Uterus (tissue), 4 donors: ENCODE measurements around the gene MINAR1. TPM values are rescaled to one million over a fixed set of nuclear protein-coding genes. Genes with fewer than 3 reads are reported as not detected.
"Not testable (repeated sequence)": the region's sequence is repeated elsewhere in the genome, so short reads cannot be mapped to it uniquely, and the experiment has no call there.

Source experiments
- DNase-seq, 2 donors: peaks; one replicate each; pipeline ENCODE4 v3.0.0-alpha.2; 2019 to 2020
- H3K27ac ChIP-seq, 2 donors: fragments of 200-600 bp; sonication (generic); 1 replicate in 1 of 2; 2 replicates in 1 of 2; pipeline ENCODE4 v1.5.1; 2016 to 2018
- H3K27me3 ChIP-seq, 2 donors: fragments of 200-600 bp; sonication (generic); one replicate each; pipeline ENCODE4 v1.5.1; 2018 to 2019; ENCODE audit warnings: control low read depth in 1 of 2
- H3K36me3 ChIP-seq, 2 donors: fragments of 200-600 bp; sonication (generic); one replicate each; pipeline ENCODE4 v1.5.1; 2019; ENCODE audit warnings: control low read depth in 1 of 2
- H3K4me1 ChIP-seq, 2 donors: fragments of 200-600 bp; sonication (generic); one replicate each; pipeline ENCODE4 v1.5.1; 2018 to 2019; ENCODE audit warnings: control low read depth in 1 of 2
- H3K4me3 ChIP-seq, 2 donors: fragments of 200-600 bp; sonication (generic); 1 replicate in 1 of 2; 2 replicates in 1 of 2; pipeline ENCODE4 v1.5.1; 2018 to 2019; ENCODE audit warnings: mild to moderate bottlenecking in 1 of 2
- H3K9me3 ChIP-seq, 2 donors: fragments of 200-600 bp; sonication (generic); one replicate each; pipeline ENCODE4 v1.5.1; 2019; ENCODE audit warnings: control low read depth in 1 of 2
- POLR2A ChIP-seq, 2 donors: fragments of 450-650 bp; IDR thresholded peaks; one replicate each; pipeline ENCODE4 v1.6.1; 2016; ENCODE audit warnings: antibody characterized with exemption in 2 of 2, mild to moderate bottlenecking in 1 of 2, moderate library complexity in 1 of 2
- intact Hi-C: fragments of 100-400 bp; cut with DNase I; formaldehyde crosslinking; loops from one replicate; pipeline ENCODE4 v1.15.1; 2023; ENCODE audit warnings: low total_unique reads
- total RNA-seq, 4 donors: library from RNA; depleted of rRNA in 3 of 4; stranded (reverse); fragments of >200 nt in 3 of 4; gene quantifications; one replicate each; pipeline versions ENCODE4 v1.1.0 to v1.2.4, GENCODE V29; 2014 to 2023
- TF ChIP-seq, protein P1 (sequence below), 4 experiments: fragments of 200-600 bp in 2 of 4; fragments of 450-650 bp in 2 of 4; sonication (generic) in 2 of 4; IDR thresholded peaks; one replicate each; pipeline ENCODE4 v1.5.1; 2016 to 2019; ENCODE audit warnings: antibody characterized with exemption in 4 of 4, mild to moderate bottlenecking in 2 of 4, moderate library complexity in 1 of 4
- donor health status: DM: yes; HTN: yes; CAD: no.

MINAR1 gene
- total RNA-seq, 4 donors from 2014 or later = 0.43 to 2.9 (median 1.5) TPM; not detected in 1

DNA sequence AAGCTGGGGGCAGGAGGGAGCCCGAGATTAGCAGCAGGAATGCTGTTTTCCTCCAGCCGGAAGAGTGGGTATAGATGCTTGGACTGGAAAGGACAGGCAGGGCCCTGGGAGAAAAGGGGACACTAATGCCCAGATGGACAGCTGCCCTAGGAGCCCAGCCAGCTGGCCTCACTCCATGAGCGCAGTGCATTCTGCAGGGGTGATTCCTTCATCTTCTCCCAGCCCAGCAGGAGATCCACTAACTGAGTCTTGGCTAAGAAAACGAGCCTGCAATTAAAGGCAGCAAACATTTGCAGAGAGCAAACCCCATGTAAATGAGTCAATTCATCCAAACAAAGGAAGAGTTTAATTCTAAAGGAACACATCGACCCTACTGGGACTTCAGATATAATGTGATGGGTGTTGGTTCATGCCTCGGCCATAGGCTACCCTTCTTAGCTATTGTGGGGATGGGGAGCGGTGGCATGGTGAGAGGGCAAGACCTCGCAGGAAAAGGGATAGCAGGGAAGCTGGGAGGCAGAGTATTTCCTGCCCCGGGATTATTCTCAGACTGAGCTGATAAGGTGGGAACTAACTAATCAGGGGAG, 13.3 kb upstream of the MINAR1 start:
- Histone ChIP-seq H3K36me3 (no peaks in the 10 kb centered on the region), H3K9me3 (no peaks in the 10 kb centered on the region), H3K27me3 (no peaks in the 10 kb centered on the region), H3K4me1 (no peaks in the 10 kb centered on the region), H3K4me3 (no peak overlapping the region), H3K27ac (no peak overlapping the region)
- no peak for DNase-seq
- intact Hi-C loops = no loop called here
- TF ChIP-seq, protein P1, sequence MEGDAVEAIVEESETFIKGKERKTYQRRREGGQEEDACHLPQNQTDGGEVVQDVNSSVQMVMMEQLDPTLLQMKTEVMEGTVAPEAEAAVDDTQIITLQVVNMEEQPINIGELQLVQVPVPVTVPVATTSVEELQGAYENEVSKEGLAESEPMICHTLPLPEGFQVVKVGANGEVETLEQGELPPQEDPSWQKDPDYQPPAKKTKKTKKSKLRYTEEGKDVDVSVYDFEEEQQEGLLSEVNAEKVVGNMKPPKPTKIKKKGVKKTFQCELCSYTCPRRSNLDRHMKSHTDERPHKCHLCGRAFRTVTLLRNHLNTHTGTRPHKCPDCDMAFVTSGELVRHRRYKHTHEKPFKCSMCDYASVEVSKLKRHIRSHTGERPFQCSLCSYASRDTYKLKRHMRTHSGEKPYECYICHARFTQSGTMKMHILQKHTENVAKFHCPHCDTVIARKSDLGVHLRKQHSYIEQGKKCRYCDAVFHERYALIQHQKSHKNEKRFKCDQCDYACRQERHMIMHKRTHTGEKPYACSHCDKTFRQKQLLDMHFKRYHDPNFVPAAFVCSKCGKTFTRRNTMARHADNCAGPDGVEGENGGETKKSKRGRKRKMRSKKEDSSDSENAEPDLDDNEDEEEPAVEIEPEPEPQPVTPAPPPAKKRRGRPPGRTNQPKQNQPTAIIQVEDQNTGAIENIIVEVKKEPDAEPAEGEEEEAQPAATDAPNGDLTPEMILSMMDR (IDR thresholded peaks at IDR 0.05) = no peak
- TF ChIP-seq POLR2A (IDR thresholded peaks at IDR 0.05) = no peak

DNA sequence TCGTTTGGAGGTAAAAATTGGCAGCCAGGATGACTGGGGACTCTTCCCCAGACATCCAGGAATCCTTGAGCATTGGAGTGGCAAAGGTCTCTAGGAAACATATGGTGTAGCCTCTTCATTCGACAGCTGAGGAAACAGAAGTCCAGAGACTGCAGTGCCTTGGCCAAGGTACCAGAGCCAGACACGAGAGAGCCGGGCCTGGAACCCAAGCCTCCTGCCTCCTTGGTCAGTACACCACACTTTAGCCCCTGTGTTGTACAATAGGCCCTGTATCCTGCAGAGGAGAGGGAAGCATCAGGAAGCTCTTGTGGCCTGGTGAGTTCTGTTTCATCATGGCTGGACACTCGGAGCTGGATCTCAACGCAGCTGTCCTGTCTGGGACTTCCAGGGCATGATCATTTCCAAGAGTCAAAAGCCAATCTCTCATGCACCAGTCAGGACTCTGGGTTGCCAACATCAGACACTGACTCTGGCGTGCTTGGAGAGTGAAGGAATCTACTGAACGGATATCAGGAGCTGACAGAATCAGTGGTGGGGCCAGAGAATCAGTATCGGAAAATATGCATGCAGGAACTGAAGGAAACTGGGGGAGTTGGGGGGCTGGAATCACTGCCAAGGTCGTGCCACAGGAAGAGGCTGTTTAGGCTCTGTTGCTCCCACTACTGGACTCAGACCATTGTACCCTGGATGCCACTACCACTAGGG, 6.4 kb upstream of the MINAR1 start:
- no peak for TF ChIP-seq POLR2A (IDR thresholded peaks at IDR 0.05)
- TF ChIP-seq, protein P1 (IDR thresholded peaks at IDR 0.05) = no peak
- no peak overlapping the region for H3K4me3 ChIP-seq
- no peaks in the 10 kb centered on the region for H3K9me3 ChIP-seq
- intact Hi-C loops = no loop called here
- no peaks in the 10 kb centered on the region for H3K36me3 ChIP-seq
- H3K4me1 ChIP-seq = no peaks in the 10 kb centered on the region
- peaks cover 2 to 7% of the 10 kb centered on the region in 2 donors for H3K27me3 ChIP-seq
- no peak for DNase-seq
- no peak overlapping the region for H3K27ac ChIP-seq

DNA sequence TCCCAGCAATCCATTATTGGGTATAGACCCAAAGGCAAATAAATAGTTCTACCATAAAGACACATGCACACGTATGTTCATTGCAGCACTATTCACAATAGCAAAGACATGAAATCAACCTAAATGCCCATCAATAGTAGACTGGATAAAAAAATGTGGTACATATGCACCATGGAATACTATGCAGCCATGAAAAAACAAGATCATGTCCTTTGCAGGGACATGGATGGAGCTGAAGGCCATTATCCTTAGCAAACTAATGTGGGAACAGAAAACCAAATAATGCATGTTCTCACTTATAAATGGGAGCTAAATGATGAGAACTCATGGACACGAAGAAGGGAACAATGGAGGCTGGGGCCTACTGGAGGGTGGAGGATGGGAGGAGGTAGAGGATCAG, 5.2 kb upstream of the MINAR1 start:
- H3K9me3 ChIP-seq, intact Hi-C loops, H3K36me3 ChIP-seq, H3K27ac ChIP-seq, DNase-seq, H3K4me1 ChIP-seq, H3K4me3 ChIP-seq, H3K27me3 ChIP-seq: not testable (repeated sequence)

DNA sequence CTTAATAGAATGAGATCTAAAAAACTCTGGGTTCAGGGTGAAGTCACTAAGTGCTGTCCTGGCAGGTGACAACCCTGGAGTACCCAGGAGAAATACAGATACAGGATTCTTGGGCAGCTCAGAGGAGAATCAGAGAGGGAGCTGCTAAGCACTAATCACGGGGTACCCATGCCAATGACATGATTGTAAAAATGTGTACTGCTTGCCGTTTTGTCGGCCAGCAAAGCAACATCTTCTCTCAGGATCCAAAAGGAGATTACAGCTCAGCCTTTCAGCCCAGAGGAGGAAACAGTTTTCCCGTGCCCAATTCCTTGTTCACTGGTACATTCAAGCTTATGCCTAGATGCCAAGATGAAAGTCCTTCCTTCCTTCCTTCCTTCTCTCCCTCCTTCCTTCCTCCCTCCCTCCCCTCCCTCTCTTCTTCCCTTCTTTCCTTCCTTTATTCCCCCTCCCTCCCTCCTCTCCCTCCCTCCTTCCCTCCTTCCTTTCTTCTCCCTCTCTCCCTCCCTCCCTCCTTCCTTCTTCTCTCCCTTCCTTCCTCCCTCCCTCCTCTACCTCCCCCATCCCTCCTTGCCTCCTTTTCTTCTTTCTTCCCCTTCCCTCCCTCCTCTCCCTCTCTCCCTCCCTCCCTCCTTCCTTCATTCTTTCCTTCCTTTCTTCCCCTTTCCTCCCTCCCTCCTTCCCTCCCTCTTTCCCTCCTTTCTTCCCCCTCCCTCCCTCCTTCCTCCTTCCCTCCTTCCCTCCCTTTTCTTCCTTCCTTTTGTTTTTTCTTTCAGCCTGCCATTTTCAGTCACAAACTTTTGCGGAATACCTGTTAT, 4.1 kb upstream of the MINAR1 start:
- no peaks in the 10 kb centered on the region for H3K36me3 ChIP-seq
- intact Hi-C loops = no loop called here
- H3K27ac ChIP-seq = no peak overlapping the region
- H3K4me3 ChIP-seq = no peak overlapping the region
- H3K4me1 ChIP-seq = peaks cover 0 to 4% of the 10 kb centered on the region in 2 donors
- no peak for TF ChIP-seq POLR2A (IDR thresholded peaks at IDR 0.05)
- TF ChIP-seq, protein P1 (IDR thresholded peaks at IDR 0.05) = no peak
- H3K27me3 ChIP-seq = peaks cover 8 to 13% of the 10 kb centered on the region in 2 donors
- H3K9me3 ChIP-seq = no peaks in the 10 kb centered on the region
- no peak for DNase-seq

DNA sequence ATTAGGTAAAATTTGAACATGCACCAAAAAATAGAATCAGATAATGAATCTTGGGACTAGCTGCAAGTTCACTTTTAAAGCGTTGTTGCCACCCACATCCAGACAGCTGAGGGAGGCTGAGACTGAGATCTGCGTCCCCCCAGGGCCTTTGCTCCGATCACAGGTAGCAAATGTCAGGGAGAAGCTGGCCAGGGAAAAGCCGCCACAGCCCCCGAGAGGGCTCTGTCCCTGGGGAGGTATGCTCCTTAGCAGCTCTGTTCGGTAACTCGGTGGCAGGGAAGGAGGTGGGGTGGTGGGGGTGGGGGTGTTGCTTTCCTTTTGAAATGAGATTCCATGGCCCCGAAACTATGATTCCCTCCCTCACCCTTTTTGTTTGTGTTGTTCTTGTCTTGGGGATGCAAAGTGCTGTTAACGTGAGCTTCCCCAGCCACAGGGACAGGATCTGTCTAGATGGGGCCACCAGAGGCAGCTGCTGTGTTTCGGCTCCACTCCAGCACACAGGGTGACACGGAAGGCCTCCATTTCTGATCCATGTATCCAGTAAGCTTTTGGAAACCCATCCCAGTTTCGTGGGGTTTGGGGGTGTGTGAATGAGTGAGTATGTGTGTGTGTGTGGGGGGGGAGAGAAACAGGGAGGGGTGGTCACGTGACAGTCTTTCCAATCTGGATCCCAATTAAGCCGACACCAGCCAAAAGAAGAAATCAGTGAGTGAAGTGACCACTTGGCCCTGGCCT, 1.1 kb upstream of the MINAR1 start:
- intact Hi-C loops = no loop called here
- H3K4me1 ChIP-seq = peaks cover 0 to 4% of the 10 kb centered on the region in 2 donors
- TF ChIP-seq, protein P1 (IDR thresholded peaks at IDR 0.05) = no peak
- no peak for TF ChIP-seq POLR2A (IDR thresholded peaks at IDR 0.05)
- H3K9me3 ChIP-seq = no peaks in the 10 kb centered on the region
- no peaks in the 10 kb centered on the region for H3K36me3 ChIP-seq
- peaks cover 10 to 13% of the 10 kb centered on the region in 2 donors for H3K27me3 ChIP-seq
- no peak overlapping the region for H3K4me3 ChIP-seq
- no peak overlapping the region for H3K27ac ChIP-seq
- DNase-seq = no peak
